SK-N-SH treated with all-trans-retinoic acid at 6 μM for 48 hours (cell line): ENCODE measurements around the gene IGSF8.

Experiments
- ATAC-seq: fragments of 200-7000 bp; cut with Tn5 transposase; 3 replicates; pipeline ENCODE4 v1.9.1; 2020; ENCODE audit warnings: mild to moderate bottlenecking, moderate library complexity
- ARNTL ChIP-seq: fragments of 450-650 bp; formaldehyde crosslinking; IDR thresholded peaks from 2 replicates; pipeline ENCODE4 v1.5.0; 2020; ENCODE audit warnings: low read depth, mild to moderate bottlenecking, moderate library complexity, borderline replicate concordance
- BACH2 ChIP-seq: fragments of 250-450 bp; sonication (Bioruptor Pico); IDR thresholded peaks from 2 replicates; pipeline ENCODE4 v1.9.0; 2021; ENCODE audit warnings: mild to moderate bottlenecking, borderline replicate concordance
- CREB5 ChIP-seq: fragments of 250-450 bp; sonication (Bioruptor Pico); IDR thresholded peaks from 2 replicates; pipeline ENCODE4 v1.5.1; 2020; ENCODE audit warnings: low read depth, mild to moderate bottlenecking, moderate library complexity
- CSDC2 ChIP-seq: fragments of 250-450 bp; sonication (Bioruptor Pico); IDR thresholded peaks from 2 replicates; pipeline ENCODE4 v1.5.0; 2020; ENCODE audit warnings: mild to moderate bottlenecking, moderate library complexity
- ESRRG ChIP-seq: fragments of 250-450 bp; sonication (Bioruptor Pico); IDR thresholded peaks from 2 replicates; pipeline ENCODE4 v1.6.1; 2021; ENCODE audit warnings: mild to moderate bottlenecking
- GLIS3 ChIP-seq: fragments of 250-450 bp; sonication (Bioruptor Pico); IDR thresholded peaks from 2 replicates; pipeline ENCODE4 v1.5.0; 2020; ENCODE audit warnings: mild to moderate bottlenecking, moderate library complexity
- OSR1 ChIP-seq: fragments of 250-450 bp; sonication (Bioruptor Pico); IDR thresholded peaks from 2 replicates; pipeline ENCODE4 v1.8.0; 2022; ENCODE audit warnings: moderate library complexity, mild to moderate bottlenecking, inconsistent platforms
- PATZ1 ChIP-seq: fragments of 250-450 bp; sonication (Bioruptor Pico); IDR thresholded peaks from 2 replicates; pipeline ENCODE4 v1.8.0; 2020; ENCODE audit warnings: mild to moderate bottlenecking, moderate library complexity, borderline replicate concordance
- POU6F1 ChIP-seq: fragments of 250-450 bp; sonication (Bioruptor Pico); IDR thresholded peaks from 2 replicates; pipeline ENCODE4 v1.8.0; 2021; ENCODE audit warnings: low read depth, mild to moderate bottlenecking, moderate library complexity, borderline replicate concordance
- PPARA ChIP-seq: fragments of 250-450 bp; sonication (Bioruptor Pico); IDR thresholded peaks from 2 replicates; pipeline ENCODE4 v1.5.0; 2020; ENCODE audit warnings: mild to moderate bottlenecking, borderline replicate concordance
- RARB ChIP-seq: fragments of 250-450 bp; sonication (Bioruptor Pico); IDR thresholded peaks from 2 replicates; pipeline ENCODE4 v1.8.0; 2021; ENCODE audit warnings: mild to moderate bottlenecking, moderate library complexity
- SNAI2 ChIP-seq: fragments of 250-450 bp; sonication (Bioruptor Pico); IDR thresholded peaks from 2 replicates; pipeline ENCODE4 v1.5.0; 2020; ENCODE audit warnings: mild to moderate bottlenecking, moderate library complexity
- TCF4 ChIP-seq: fragments of 250-450 bp; sonication (Bioruptor Pico); IDR thresholded peaks from 2 replicates; pipeline ENCODE4 v1.8.0; 2021; ENCODE audit warnings: mild to moderate bottlenecking, moderate library complexity, borderline replicate concordance
- ZC3H10 ChIP-seq: fragments of 250-450 bp; sonication (Bioruptor Pico); IDR thresholded peaks from 2 replicates; pipeline ENCODE4 v1.5.1; 2021; ENCODE audit warnings: mild to moderate bottlenecking, moderate library complexity
- ZFP3 ChIP-seq: fragments of 250-450 bp; sonication (Bioruptor Pico); IDR thresholded peaks from 2 replicates; pipeline ENCODE4 v1.5.0; 2020; ENCODE audit warnings: mild to moderate bottlenecking, moderate library complexity
- ZNF565 ChIP-seq: fragments of 450-650 bp; formaldehyde crosslinking; conservative IDR thresholded peaks from 2 replicates; pipeline ENCODE4 v1.5.0; 2020; ENCODE audit warnings: low read depth, mild to moderate bottlenecking, moderate library complexity
- ZNF70 ChIP-seq: fragments of 450-650 bp; formaldehyde crosslinking; IDR thresholded peaks from 2 replicates; pipeline ENCODE4 v1.5.0; 2020; ENCODE audit warnings: mild to moderate bottlenecking, moderate library complexity
- ZNF8 ChIP-seq: fragments of 450-650 bp; formaldehyde crosslinking; IDR thresholded peaks from 2 replicates; pipeline ENCODE4 v1.5.0; 2020; ENCODE audit warnings: mild to moderate bottlenecking, moderate library complexity

IGSF8 gene

GRCh38 chr1:160123726-160124125 lies 25.3 kb upstream of the IGSF8 start:
- ATAC-seq = no peak
- TF ChIP-seq POU6F1 (CRISPR knock-in tag) (no peak), ZC3H10 (CRISPR knock-in tag) (no peak), ZNF565 (CRISPR knock-in tag) (no peak), GLIS3 (no peak), CSDC2 (CRISPR knock-in tag) (no peak), ZNF8 (no peak), OSR1 (CRISPR knock-in tag) (no peak), BACH2 (CRISPR knock-in tag) (no peak), RARB (CRISPR knock-in tag) (no peak)

GRCh38 chr1:160122978-160123495 lies 24.6 kb upstream of the IGSF8 start:
- ATAC-seq = no peak
- no peak for TF ChIP-seq ZNF70 (CRISPR knock-in tag)
- TF ChIP-seq POU6F1 (CRISPR knock-in tag) = no peak
- TF ChIP-seq PPARA (CRISPR knock-in tag) = no peak
- TF ChIP-seq PATZ1 (CRISPR knock-in tag) = no peak
- TF ChIP-seq ESRRG = no peak
- no peak for TF ChIP-seq ZFP3 (CRISPR knock-in tag)
- no peak for TF ChIP-seq BACH2 (CRISPR knock-in tag)
- TF ChIP-seq CREB5 (CRISPR knock-in tag) = no peak
- no peak for TF ChIP-seq ARNTL
- TF ChIP-seq, all 23 proteins: peak for 0

- no peak for ATAC-seq
- TF ChIP-seq BACH2 (CRISPR knock-in tag) (no peak), PATZ1 (CRISPR knock-in tag) (no peak), ESRRG (no peak), TCF4 (CRISPR knock-in tag) (no peak), SNAI2 (no peak), RARB (CRISPR knock-in tag) (no peak), POU6F1 (CRISPR knock-in tag) (no peak), PPARA (CRISPR knock-in tag) (no peak), OSR1 (CRISPR knock-in tag) (no peak), ARNTL (no peak), ZC3H10 (CRISPR knock-in tag) (no peak)
These were observed 23.0 kb upstream of the IGSF8 start for GRCh38 chr1:160121388-160121787.
